ENCODE data around the gene RXFP4.

RXFP4 gene

GRCh38 chr1:155931332-155932038 lies 10.0 kb upstream of the RXFP4 start:
- DNase-seq (ENCODE audit: low read depth) = no peak

GRCh38 chr1:155932081-155932480 lies 9.4 kb upstream of the RXFP4 start:
- DNase-seq (ENCODE audit: low read depth) = no peak

- DNase-seq (ENCODE audit: low read depth) = no peak
Observed at GRCh38 chr1:155932487-155932886, 9.0 kb upstream of the RXFP4 start.

- DNase-seq (ENCODE audit: low read depth) = no peak
Observed at GRCh38 chr1:155933591-155934096, 7.8 kb upstream of the RXFP4 start.

- DNase-seq (ENCODE audit: low read depth) = peak; percentile 98
Observed at GRCh38 chr1:155934097-155934935, 7.1 kb upstream of the RXFP4 start, which contains the start of gene KHDC4. TSS of gene KHDC4 (minus strand) at chr1:155934413. CDS start at chr1:155934373, 40 bp downstream.

- no peak for DNase-seq (ENCODE audit: low read depth)
Observed at GRCh38 chr1:155934936-155935590, 6.4 kb upstream of the RXFP4 start.

- peak; percentile 38 for DNase-seq (ENCODE audit: low read depth)
Observed at GRCh38 chr1:155938220-155938627, 3.2 kb upstream of the RXFP4 start.

GRCh38 chr1:155940482-155940992 lies 901 bp upstream of the RXFP4 start:
- peak; percentile 31 for DNase-seq (ENCODE audit: low read depth)

GRCh38 chr1:155941845-155942531 lies 550 bp downstream of the RXFP4 start:
- no peak for DNase-seq (ENCODE audit: low read depth)

GRCh38 chr1:155942578-155943141 lies 1.2 kb downstream of the RXFP4 start:
- no peak for DNase-seq (ENCODE audit: low read depth)

GRCh38 chr1:155944444-155944799 lies 3.0 kb downstream of the RXFP4 start:
- no peak for DNase-seq (ENCODE audit: low read depth)

- DNase-seq (ENCODE audit: low read depth) = no peak
Observed at GRCh38 chr1:155946633-155947219, 5.3 kb downstream of the RXFP4 start.

- DNase-seq (ENCODE audit: low read depth) = no peak
Observed at GRCh38 chr1:155947292-155947691, 5.9 kb downstream of the RXFP4 start.

- no peak for DNase-seq (ENCODE audit: low read depth)
Observed at GRCh38 chr1:155947741-155948140, 6.3 kb downstream of the RXFP4 start.

GRCh38 chr1:155950829-155951228 lies 9.4 kb downstream of the RXFP4 start:
- no peak for DNase-seq (ENCODE audit: low read depth)

GRCh38 chr1:155951753-155952504 lies 10.5 kb downstream of the RXFP4 start:
- DNase-seq (ENCODE audit: low read depth) = no peak

GRCh38 chr1:155952505-155952890 lies 11.1 kb downstream of the RXFP4 start:
- DNase-seq (ENCODE audit: low read depth) = no peak

- DNase-seq (ENCODE audit: low read depth) = no peak
Observed at GRCh38 chr1:155954645-155955044, 13.2 kb downstream of the RXFP4 start.

GRCh38 chr1:155957411-155957915 lies 16.0 kb downstream of the RXFP4 start:
- DNase-seq (ENCODE audit: low read depth) = no peak

All from fibroblast of gingiva (primary cell).